K562 (cell line): Measurements from ENCODE around the gene SLC22A7. TPM values are rescaled to one million over a fixed set of nuclear protein-coding genes. Genes with fewer than 3 reads are reported as not detected.
"Not testable (repeated sequence)": the region's sequence is repeated elsewhere in the genome, so short reads cannot be mapped to it uniquely, and the experiment has no call there.

ENCODE experiments used
- ATAC-seq: fragments of 200-7000 bp; cut with Tn5 transposase; 3 replicates; pipeline ENCODE4 v1.9.1; 2020; ENCODE audit warnings: moderate library complexity
- BruUV-seq: library from RNA; stranded (reverse); fragments of 400-500 nt; replicated peaks from 2 replicates; lab custom pipeline; 2021; lab: Mats Ljungman, UMichigan
- CTCF ChIA-PET: fragments of 300-600 bp; formaldehyde crosslinking; extraction: SDS; loops from one replicate; lab custom pipeline; 2021; ENCODE audit warnings: low intra/inter-chr PET ratio; lab: Yijun Ruan, JAX
- POLR2A ChIA-PET: fragments of 300-600, 350-650 bp; sonication (Branson Sonifier 250); formaldehyde crosslinking; extraction: SDS; loops from one replicate; lab custom pipeline; 2021; ENCODE audit warnings: antibody characterized with exemption, inconsistent platforms; lab: Yijun Ruan, JAX
- DNase-seq, 4 experiments: peaks; one replicate each; pipeline versions ENCODE4 v3.0.0 to v3.0.0-alpha.2; 2011 to 2018; ENCODE audit warnings: low spot score in 3 of 4, mixed read lengths in 3 of 4; ENCODE audit errors: extremely low read depth in 1 of 4
- FAIRE-seq: peaks from 2 replicates; lab custom pipeline; 2011; peaks lifted over from hg19 to GRCh38; lab: Jason Lieb, UNC
- H2AFZ ChIP-seq: 2 replicates; pipeline ENCODE4 v1.6.0; 2011; ENCODE audit warnings: low read depth, low read length, control low read depth, inconsistent platforms
- H3K27ac ChIP-seq: fragments of 200-600 bp; 3 replicates; pipeline ENCODE4 v1.8.0; 2011; ENCODE audit warnings: low read depth, mild to moderate bottlenecking, control low read depth, inconsistent platforms, low read length, moderate library complexity, mixed read lengths; ENCODE audit errors: extremely low read depth
- H3K27me3 ChIP-seq, 2 experiments: fragments of 300-600 bp in 1 of 2; 2 replicates in 1 of 2; 3 replicates in 1 of 2; pipeline versions ENCODE4 v1.6.0 to v1.8.0; 2011; ENCODE audit warnings: inconsistent platforms in 2 of 2, low read length in 2 of 2, mild to moderate bottlenecking in 1 of 2, mixed read lengths in 1 of 2, moderate library complexity in 1 of 2; ENCODE audit not compliant: control insufficient read depth in 2 of 2, insufficient read depth in 2 of 2
- H3K36me3 ChIP-seq: fragments of 300-600 bp; 3 replicates; pipeline ENCODE4 v1.8.0; 2011; ENCODE audit warnings: mild to moderate bottlenecking, low read length, inconsistent platforms; ENCODE audit not compliant: control insufficient read depth, insufficient read depth
- H3K4me1 ChIP-seq, 2 experiments: fragments of 200-600 bp in 1 of 2; replicated peaks in 1 of 2; 2 replicates in 1 of 2; 3 replicates in 1 of 2; pipeline versions ENCODE4 v1.5.1 to v1.8.0; 2011; ENCODE audit warnings: inconsistent platforms in 2 of 2, low read length in 2 of 2, mild to moderate bottlenecking in 1 of 2, mixed read lengths in 1 of 2, moderate library complexity in 1 of 2; ENCODE audit not compliant: control insufficient read depth in 2 of 2, insufficient read depth in 2 of 2
- H3K4me2 ChIP-seq: 2 replicates; pipeline ENCODE4 v1.6.1; 2011; ENCODE audit warnings: low read length, control low read depth, inconsistent platforms, mixed read lengths; ENCODE audit not compliant: insufficient read depth
- H3K4me3 ChIP-seq: fragments of 200-600 bp; sonication (generic), shearing (Covaris generic); 2 replicates; pipeline ENCODE4 v1.5.1; 2016; ENCODE audit warnings: control low read depth, inconsistent platforms
- H3K79me2 ChIP-seq: fragments of 200-600 bp; 3 replicates; pipeline ENCODE4 v1.8.0; 2011; ENCODE audit warnings: low read length, inconsistent platforms; ENCODE audit not compliant: control insufficient read depth, insufficient read depth
- H3K9ac ChIP-seq, 2 experiments: 2 replicates each; pipeline versions ENCODE4 v1.6.0 to v1.6.1; 2011; ENCODE audit warnings: low read depth in 2 of 2, low read length in 2 of 2, control low read depth in 1 of 2, inconsistent platforms in 1 of 2, mild to moderate bottlenecking in 1 of 2, mixed read lengths in 1 of 2; ENCODE audit not compliant: insufficient read depth in 1 of 2
- H3K9me1 ChIP-seq: one replicate; pipeline ENCODE4 v1.6.0; 2011; ENCODE audit warnings: inconsistent platforms, mild to moderate bottlenecking, low read length, moderate library complexity; ENCODE audit not compliant: control insufficient read depth, insufficient read depth
- H3K9me3 ChIP-seq: replicated peaks from 2 replicates; pipeline ENCODE4 v1.5.1; 2011; ENCODE audit warnings: low read depth, low read length, inconsistent platforms; ENCODE audit not compliant: control insufficient read depth, insufficient read depth
- H4K20me1 ChIP-seq: replicated peaks from 2 replicates; pipeline ENCODE4 v1.6.1; 2011; ENCODE audit warnings: low read length, inconsistent platforms, mixed read lengths; ENCODE audit not compliant: control insufficient read depth, insufficient read depth
- BCLAF1 ChIP-seq, 2 experiments: fragments of 450-650 bp in 1 of 2; IDR thresholded peaks; 2 replicates each; pipeline ENCODE4 v1.6.1; 2011 to 2017; ENCODE audit warnings: low read depth in 2 of 2, antibody characterized with exemption in 1 of 2, borderline replicate concordance in 1 of 2, low read length in 1 of 2, mild to moderate bottlenecking in 1 of 2, mixed read lengths in 1 of 2; ENCODE audit not compliant: control insufficient read depth in 1 of 2
- HOXB6 ChIP-seq: fragments of 250-450 bp; sonication (Bioruptor Pico); IDR thresholded peaks from 2 replicates; pipeline ENCODE4 v1.5.1; 2022; ENCODE audit warnings: mild to moderate bottlenecking, borderline replicate concordance
- POLR2AphosphoS2 ChIP-seq: IDR thresholded peaks from 2 replicates; pipeline ENCODE4 v1.6.1; 2012; ENCODE audit warnings: low read length, improper control_type of control experiment
- ZNF121 ChIP-seq: sonication (generic); formaldehyde crosslinking; conservative IDR thresholded peaks from 2 replicates; pipeline ENCODE4 v1.8.0; 2022; ENCODE audit warnings: missing genetic modification reagents
- ZNF3 ChIP-seq: fragments of 250-450 bp; sonication (Bioruptor Pico); IDR thresholded peaks from 2 replicates; pipeline ENCODE4 v1.5.0; 2021; ENCODE audit warnings: mild to moderate bottlenecking, moderate library complexity
- WGBS: fragments of 100-300 bp; shearing (Covaris generic); methylation state at CpG from one replicate; pipeline ENCODE4 v1.1.6; 2016; ENCODE audit warnings: low coverage, mixed read lengths; ENCODE audit not compliant: insufficient coverage; ENCODE audit errors: missing lambda C conversion rate; 5-methylcytosine and 5-hydroxymethylcytosine counted together
- in situ Hi-C: fragments of 300-500 bp; cut with MboI; formaldehyde crosslinking; loops from 4 replicates; pipeline ENCODE4 v1.15.0; 2018; ENCODE audit warnings: inconsistent platforms, mixed read lengths
- intact Hi-C: fragments of 100-400 bp; cut with micrococcal nuclease; formaldehyde crosslinking; loops from 2 replicates; pipeline ENCODE4 v1.14.2; 2022
- polyA plus RNA-seq, 8 experiments: library from polyadenylated mRNA; depleted of rRNA in 4 of 8; stranded (reverse) in 5 of 8; unstranded in 3 of 8; fragments of >200 nt; fragmentation: Nextera tagmentation in 2 of 8; fragmentation: Illumina TruSeq in 1 of 8; extraction: Ambion mirVana in 2 of 8; extraction: Trizol in 1 of 8; gene quantifications; 2 replicates each; pipeline versions ENCODE4 v1.2.1 to v1.2.3, GENCODE V29; 2011 to 2014; ENCODE audit warnings: inconsistent platforms in 1 of 8, missing spikeins in 1 of 8
- total RNA-seq, 7 experiments: library from RNA; depleted of rRNA in 6 of 7; stranded (reverse); fragments of >200 nt in 6 of 7; fragmentation: Illumina TruSeq in 2 of 7; extraction: Trizol in 2 of 7; gene quantifications; 2 replicates each; pipeline versions ENCODE4 v1.2.1 to v1.2.3, GENCODE V29; 2011 to 2021; ENCODE audit warnings: low replicate concordance in 1 of 7

The SLC22A7 gene
- total and polyA plus RNA-seq, 9 of the 15 experiments (the other 6 are each of a cell fraction or from before 2014, with no cell fraction given): not detected

- TF ChIP-seq BCLAF1 (IDR thresholded peaks at IDR 0.05; ENCODE audit: borderline replicate concordance in 1 of 2, control insufficient read depth in 1 of 2, low read depth in 2 of 2, low read length in 1 of 2) (no peak), ZNF3 (CRISPR knock-in tag) (no peak), HOXB6 (CRISPR knock-in tag) (no peak), POLR2AphosphoS2 (no peak)
These were observed 41.1 kb downstream of the SLC22A7 start (continued) for GRCh38 chr6:43339168-43339567.

- H3K27me3 ChIP-seq, H3K79me2 ChIP-seq, DNase-seq, H3K9me1 ChIP-seq, H3K4me3 ChIP-seq, CTCF ChIA-PET, FAIRE-seq, H2AFZ ChIP-seq, H4K20me1 ChIP-seq, H3K4me1 ChIP-seq, H3K4me2 ChIP-seq, in situ Hi-C loops, H3K27ac ChIP-seq, H3K9ac ChIP-seq, H3K9me3 ChIP-seq, intact Hi-C loops, BruUV-seq, ATAC-seq: not testable (repeated sequence)
- peak; percentile 82 for TF ChIP-seq ZNF121
- 88% methylated on average over 11 of the region's 11 CpGs for WGBS
- POLR2A ChIA-PET: interaction anchor here (1.3 kb wide), 1 partner anchor 9 kb away, joined by 5 read pairs; no protein-coding TSS in a partner anchor
- peaks cover 69% of the 10 kb centered on the region for H3K36me3 ChIP-seq
These were observed 48.2 kb downstream of the SLC22A7 start for GRCh38 chr6:43346243-43346642.
